C4-2B (cell line): Measurements from ENCODE around the gene KL.

Experiments
- CTCF ChIP-seq: fragments of 450-650 bp; conservative IDR thresholded peaks from 2 replicates; pipeline ENCODE4 v1.5.1; 2017; ENCODE audit warnings: mild to moderate bottlenecking
- ZFX ChIP-seq: fragments of 450-650 bp; IDR thresholded peaks from 2 replicates; pipeline ENCODE4 v1.6.1; 2017

GRCh38 chr13:33040090-33040489 is 23.9 kb downstream of the KL start:
- TF ChIP-seq CTCF (no peak), ZFX (no peak)
